WI38 (cell line): ENCODE results near the gene HBQ1.
"Not testable (repeated sequence)": the region's sequence is repeated elsewhere in the genome, so short reads cannot be mapped to it uniquely, and the experiment has no call there.

Source experiments
- H3K4me3 ChIP-seq: 2 replicates; pipeline ENCODE4 v1.5.1; 2011; ENCODE audit warnings: low read depth, mild to moderate bottlenecking, control low read depth, low read length
- TF ChIP-seq, protein P1 (sequence below): IDR thresholded peaks from 2 replicates; pipeline ENCODE4 v1.5.1; 2012; ENCODE audit warnings: low read depth, mild to moderate bottlenecking, control low read depth, low read length

HBQ1 gene

DNA sequence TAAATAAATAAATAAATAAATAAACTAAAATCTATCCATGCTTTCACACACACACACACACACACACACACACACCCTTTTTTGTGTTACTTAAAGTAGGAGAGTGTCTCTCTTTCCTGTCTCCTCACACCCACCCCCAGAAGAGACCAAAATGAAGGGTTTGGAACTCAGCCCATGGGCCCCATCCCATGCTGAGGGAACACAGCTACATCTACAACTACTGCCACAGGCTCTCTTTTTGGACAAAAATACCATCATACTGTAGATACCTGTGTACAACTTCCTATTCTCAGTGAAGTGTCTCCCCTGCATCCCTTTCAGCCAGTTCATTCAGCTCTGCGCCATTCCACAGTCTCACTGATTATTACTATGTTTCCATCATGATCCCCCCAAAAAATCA, 9.5 kb upstream of the HBQ1 start:
- H3K4me3 ChIP-seq = no peak overlapping the region
- TF ChIP-seq, protein P1, sequence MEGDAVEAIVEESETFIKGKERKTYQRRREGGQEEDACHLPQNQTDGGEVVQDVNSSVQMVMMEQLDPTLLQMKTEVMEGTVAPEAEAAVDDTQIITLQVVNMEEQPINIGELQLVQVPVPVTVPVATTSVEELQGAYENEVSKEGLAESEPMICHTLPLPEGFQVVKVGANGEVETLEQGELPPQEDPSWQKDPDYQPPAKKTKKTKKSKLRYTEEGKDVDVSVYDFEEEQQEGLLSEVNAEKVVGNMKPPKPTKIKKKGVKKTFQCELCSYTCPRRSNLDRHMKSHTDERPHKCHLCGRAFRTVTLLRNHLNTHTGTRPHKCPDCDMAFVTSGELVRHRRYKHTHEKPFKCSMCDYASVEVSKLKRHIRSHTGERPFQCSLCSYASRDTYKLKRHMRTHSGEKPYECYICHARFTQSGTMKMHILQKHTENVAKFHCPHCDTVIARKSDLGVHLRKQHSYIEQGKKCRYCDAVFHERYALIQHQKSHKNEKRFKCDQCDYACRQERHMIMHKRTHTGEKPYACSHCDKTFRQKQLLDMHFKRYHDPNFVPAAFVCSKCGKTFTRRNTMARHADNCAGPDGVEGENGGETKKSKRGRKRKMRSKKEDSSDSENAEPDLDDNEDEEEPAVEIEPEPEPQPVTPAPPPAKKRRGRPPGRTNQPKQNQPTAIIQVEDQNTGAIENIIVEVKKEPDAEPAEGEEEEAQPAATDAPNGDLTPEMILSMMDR = no peak

DNA sequence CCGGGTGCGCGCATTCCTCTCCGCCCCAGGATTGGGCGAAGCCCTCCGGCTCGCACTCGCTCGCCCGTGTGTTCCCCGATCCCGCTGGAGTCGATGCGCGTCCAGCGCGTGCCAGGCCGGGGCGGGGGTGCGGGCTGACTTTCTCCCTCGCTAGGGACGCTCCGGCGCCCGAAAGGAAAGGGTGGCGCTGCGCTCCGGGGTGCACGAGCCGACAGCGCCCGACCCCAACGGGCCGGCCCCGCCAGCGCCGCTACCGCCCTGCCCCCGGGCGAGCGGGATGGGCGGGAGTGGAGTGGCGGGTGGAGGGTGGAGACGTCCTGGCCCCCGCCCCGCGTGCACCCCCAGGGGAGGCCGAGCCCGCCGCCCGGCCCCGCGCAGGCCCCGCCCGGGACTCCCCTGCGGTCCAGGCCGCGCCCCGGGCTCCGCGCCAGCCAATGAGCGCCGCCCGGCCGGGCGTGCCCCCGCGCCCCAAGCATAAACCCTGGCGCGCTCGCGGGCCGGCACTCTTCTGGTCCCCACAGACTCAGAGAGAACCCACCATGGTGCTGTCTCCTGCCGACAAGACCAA, 7.8 kb upstream of the HBQ1 start, which contains the start of gene HBA2:
HBA2 (plus strand) TSS at position 503 of the 568 bp plus-strand sequence; CDS start at position 540, 37 bp downstream.
- H3K4me3 ChIP-seq = not testable (repeated sequence)

DNA sequence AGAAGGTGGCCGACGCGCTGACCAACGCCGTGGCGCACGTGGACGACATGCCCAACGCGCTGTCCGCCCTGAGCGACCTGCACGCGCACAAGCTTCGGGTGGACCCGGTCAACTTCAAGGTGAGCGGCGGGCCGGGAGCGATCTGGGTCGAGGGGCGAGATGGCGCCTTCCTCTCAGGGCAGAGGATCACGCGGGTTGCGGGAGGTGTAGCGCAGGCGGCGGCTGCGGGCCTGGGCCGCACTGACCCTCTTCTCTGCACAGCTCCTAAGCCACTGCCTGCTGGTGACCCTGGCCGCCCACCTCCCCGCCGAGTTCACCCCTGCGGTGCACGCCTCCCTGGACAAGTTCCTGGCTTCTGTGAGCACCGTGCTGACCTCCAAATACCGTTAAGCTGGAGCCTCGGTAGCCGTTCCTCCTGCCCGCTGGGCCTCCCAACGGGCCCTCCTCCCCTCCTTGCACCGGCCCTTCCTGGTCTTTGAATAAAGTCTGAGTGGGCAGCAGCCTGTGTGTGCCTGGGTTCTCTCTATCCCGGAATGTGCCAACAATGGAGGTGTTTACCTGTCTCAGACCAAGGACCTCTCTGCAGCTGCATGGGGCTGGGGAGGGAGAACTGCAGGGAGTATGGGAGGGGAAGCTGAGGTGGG, 6.9 kb upstream of the HBQ1 start:
- not testable (repeated sequence) for H3K4me3 ChIP-seq

DNA sequence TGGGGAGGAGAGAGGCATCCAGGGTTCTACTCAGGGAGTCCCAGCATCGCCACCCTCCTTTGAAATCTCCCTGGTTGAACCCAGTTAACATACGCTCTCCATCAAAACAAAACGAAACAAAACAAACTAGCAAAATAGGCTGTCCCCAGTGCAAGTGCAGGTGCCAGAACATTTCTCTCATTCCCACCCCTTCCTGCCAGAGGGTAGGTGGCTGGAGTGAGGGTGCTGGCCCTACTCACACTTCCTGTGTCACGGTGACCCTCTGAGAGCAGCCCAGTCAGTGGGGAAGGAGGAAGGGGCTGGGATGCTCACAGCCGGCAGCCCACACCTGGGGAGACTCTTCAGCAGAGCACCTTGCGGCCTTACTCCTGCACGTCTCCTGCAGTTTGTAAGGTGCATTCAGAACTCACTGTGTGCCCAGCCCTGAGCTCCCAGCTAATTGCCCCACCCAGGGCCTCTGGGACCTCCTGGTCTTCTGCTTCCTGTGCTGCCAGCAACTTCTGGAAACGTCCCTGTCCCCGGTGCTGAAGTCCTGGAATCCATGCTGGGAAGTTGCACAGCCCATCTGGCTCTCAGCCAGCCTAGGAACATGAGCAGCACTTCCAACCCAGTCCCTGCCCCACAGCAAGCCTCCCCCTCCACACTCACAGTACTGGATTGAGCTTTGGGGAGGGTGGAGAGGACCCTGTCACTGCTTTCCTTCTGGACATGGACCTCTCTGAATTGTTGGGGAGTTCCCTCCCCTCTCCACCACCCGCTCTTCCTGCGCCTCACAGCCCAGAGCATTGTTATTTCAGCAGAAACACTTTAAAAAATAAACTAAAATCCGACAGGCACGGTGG, 6.1 kb upstream of the HBQ1 start:
- not testable (repeated sequence) for H3K4me3 ChIP-seq

DNA sequence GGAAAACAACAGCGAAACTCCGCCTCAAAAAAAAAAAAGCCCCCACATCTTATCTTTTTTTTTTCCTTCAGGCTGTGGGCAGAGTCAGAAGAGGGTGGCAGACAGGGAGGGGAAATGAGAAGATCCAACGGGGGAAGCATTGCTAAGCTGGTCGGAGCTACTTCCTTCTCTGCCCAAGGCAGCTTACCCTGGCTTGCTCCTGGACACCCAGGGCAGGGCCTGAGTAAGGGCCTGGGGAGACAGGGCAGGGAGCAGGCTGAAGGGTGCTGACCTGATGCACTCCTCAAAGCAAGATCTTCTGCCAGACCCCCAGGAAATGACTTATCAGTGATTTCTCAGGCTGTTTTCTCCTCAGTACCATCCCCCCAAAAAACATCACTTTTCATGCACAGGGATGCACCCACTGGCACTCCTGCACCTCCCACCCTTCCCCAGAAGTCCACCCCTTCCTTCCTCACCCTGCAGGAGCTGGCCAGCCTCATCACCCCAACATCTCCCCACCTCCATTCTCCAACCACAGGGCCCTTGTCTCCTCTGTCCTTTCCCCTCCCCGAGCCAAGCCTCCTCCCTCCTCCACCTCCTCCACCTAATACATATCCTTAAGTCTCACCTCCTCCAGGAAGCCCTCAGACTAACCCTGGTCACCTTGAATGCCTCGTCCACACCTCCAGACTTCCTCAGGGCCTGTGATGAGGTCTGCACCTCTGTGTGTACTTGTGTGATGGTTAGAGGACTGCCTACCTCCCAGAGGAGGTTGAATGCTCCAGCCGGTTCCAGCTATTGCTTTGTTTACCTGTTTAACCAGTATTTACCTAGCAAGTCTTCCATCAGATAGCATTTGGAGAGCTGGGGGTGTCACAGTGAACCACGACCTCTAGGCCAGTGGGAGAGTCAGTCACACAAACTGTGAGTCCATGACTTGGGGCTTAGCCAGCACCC, 5.0 kb upstream of the HBQ1 start:
- no peak overlapping the region for H3K4me3 ChIP-seq
- TF ChIP-seq, protein P1 = no peak

DNA sequence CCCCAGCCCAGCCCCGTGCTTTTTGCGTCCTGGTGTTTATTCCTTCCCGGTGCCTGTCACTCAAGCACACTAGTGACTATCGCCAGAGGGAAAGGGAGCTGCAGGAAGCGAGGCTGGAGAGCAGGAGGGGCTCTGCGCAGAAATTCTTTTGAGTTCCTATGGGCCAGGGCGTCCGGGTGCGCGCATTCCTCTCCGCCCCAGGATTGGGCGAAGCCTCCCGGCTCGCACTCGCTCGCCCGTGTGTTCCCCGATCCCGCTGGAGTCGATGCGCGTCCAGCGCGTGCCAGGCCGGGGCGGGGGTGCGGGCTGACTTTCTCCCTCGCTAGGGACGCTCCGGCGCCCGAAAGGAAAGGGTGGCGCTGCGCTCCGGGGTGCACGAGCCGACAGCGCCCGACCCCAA, 4.3 kb upstream of the HBQ1 start:
- not testable (repeated sequence) for H3K4me3 ChIP-seq

DNA sequence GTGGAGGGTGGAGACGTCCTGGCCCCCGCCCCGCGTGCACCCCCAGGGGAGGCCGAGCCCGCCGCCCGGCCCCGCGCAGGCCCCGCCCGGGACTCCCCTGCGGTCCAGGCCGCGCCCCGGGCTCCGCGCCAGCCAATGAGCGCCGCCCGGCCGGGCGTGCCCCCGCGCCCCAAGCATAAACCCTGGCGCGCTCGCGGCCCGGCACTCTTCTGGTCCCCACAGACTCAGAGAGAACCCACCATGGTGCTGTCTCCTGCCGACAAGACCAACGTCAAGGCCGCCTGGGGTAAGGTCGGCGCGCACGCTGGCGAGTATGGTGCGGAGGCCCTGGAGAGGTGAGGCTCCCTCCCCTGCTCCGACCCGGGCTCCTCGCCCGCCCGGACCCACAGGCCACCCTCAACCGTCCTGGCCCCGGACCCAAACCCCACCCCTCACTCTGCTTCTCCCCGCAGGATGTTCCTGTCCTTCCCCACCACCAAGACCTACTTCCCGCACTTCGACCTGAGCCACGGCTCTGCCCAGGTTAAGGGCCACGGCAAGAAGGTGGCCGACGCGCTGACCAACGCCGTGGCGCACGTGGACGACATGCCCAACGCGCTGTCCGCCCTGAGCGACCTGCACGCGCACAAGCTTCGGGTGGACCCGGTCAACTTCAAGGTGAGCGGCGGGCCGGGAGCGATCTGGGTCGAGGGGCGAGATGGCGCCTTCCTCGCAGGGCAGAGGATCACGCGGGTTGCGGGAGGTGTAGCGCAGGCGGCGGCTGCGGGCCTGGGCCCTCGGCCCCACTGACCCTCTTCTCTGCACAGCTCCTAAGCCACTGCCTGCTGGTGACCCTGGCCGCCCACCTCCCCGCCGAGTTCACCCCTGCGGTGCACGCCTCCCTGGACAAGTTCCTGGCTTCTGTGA, 3.5 kb upstream of the HBQ1 start, which contains the start of gene HBA1:
HBA1 (plus strand) TSS at position 204 of the 906 bp plus-strand sequence; CDS start at position 241, 37 bp downstream.
- not testable (repeated sequence) for H3K4me3 ChIP-seq

DNA sequence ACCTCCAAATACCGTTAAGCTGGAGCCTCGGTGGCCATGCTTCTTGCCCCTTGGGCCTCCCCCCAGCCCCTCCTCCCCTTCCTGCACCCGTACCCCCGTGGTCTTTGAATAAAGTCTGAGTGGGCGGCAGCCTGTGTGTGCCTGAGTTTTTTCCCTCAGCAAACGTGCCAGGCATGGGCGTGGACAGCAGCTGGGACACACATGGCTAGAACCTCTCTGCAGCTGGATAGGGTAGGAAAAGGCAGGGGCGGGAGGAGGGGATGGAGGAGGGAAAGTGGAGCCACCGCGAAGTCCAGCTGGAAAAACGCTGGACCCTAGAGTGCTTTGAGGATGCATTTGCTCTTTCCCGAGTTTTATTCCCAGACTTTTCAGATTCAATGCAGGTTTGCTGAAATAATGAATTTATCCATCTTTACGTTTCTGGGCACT, 2.9 kb upstream of the HBQ1 start:
- TF ChIP-seq, protein P1 = no peak

DNA sequence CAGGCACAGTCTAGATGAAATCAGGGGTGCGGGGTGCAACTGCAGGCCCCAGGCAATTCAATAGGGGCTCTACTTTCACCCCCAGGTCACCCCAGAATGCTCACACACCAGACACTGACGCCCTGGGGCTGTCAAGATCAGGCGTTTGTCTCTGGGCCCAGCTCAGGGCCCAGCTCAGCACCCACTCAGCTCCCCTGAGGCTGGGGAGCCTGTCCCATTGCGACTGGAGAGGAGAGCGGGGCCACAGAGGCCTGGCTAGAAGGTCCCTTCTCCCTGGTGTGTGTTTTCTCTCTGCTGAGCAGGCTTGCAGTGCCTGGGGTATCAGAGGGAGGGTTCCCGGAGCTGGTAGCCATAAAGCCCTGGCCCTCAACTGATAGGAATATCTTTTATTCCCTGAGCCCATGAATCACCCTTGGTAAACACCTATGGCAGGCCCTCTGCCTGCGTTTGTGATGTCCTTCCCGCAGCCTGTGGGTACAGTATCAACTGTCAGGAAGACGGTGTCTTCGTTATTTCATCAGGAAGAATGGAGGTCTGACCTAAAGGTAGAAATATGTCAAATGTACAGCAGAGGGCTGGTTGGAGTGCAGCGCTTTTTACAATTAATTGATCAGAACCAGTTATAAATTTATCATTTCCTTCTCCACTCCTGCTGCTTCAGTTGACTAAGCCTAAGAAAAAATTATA, 2.1 kb upstream of the HBQ1 start:
- TF ChIP-seq, protein P1 = no peak
- H3K4me3 ChIP-seq = no peak overlapping the region

More for the DNA sequence above, 2.9 kb upstream of the HBQ1 start:
- H3K4me3 ChIP-seq = no peak overlapping the region
